Glutamatergic neuron (in vitro differentiated cells): ENCODE measurements around the gene LSM7. TPM values are rescaled to one million over a fixed set of nuclear protein-coding genes. Genes with fewer than 3 reads are reported as not detected.
A peak's percentile ranks its signal among the peaks of the same experiment; 100 is the strongest.
"Not testable (repeated sequence)": the region's sequence is repeated elsewhere in the genome, so short reads cannot be mapped to it uniquely, and the experiment has no call there.

Source experiments
- DNase-seq: peaks from one replicate; pipeline ENCODE4 v3.0.0; 2022
- H3K27ac Mint-ChIP-seq: one replicate; pipeline ENCODE4 v1.8.0; 2020; ENCODE audit warnings: mild to moderate bottlenecking, mixed read lengths, inconsistent platforms; ENCODE audit not compliant: unreplicated experiment
- H3K27me3 Mint-ChIP-seq: one replicate; pipeline ENCODE4 v1.8.0; 2020; ENCODE audit warnings: mild to moderate bottlenecking, moderate library complexity, mixed read lengths, inconsistent platforms; ENCODE audit not compliant: unreplicated experiment
- H3K36me3 Mint-ChIP-seq: one replicate; pipeline ENCODE4 v1.8.0; 2020; ENCODE audit warnings: mild to moderate bottlenecking, mixed read lengths, inconsistent platforms; ENCODE audit not compliant: unreplicated experiment
- H3K4me1 Mint-ChIP-seq: one replicate; pipeline ENCODE4 v1.8.0; 2020; ENCODE audit warnings: mild to moderate bottlenecking, low read depth, mixed read lengths, inconsistent platforms; ENCODE audit not compliant: unreplicated experiment
- H3K4me3 Mint-ChIP-seq: one replicate; pipeline ENCODE4 v1.8.0; 2020; ENCODE audit warnings: mild to moderate bottlenecking, mixed read lengths, inconsistent platforms; ENCODE audit not compliant: unreplicated experiment
- H3K9me3 Mint-ChIP-seq: one replicate; pipeline ENCODE4 v1.8.0; 2020; ENCODE audit warnings: mild to moderate bottlenecking, moderate library complexity, mixed read lengths, inconsistent platforms; ENCODE audit not compliant: unreplicated experiment
- CTCF ChIP-seq: fragments of 200-600 bp; sonication (generic); IDR thresholded peaks from one replicate; pipeline ENCODE4 v1.5.0; 2021; ENCODE audit not compliant: partially characterized antibody, unreplicated experiment
- total RNA-seq: library from RNA; stranded (reverse); fragmentation: NEBNext Ultra II Directional; extraction: Animal tissue kit (Norgen Biotek cat#: 25700); gene quantifications from one replicate; pipeline ENCODE4 v1.2.1, GENCODE V29; 2021; ENCODE audit not compliant: unreplicated experiment

LSM7 gene
- total RNA-seq, 1 donor from 2014 or later, result 105 TPM

GRCh38 chr19:2350656-2351055 is 22.3 kb upstream of the LSM7 start:
- H3K27me3 Mint-ChIP-seq, result no peaks in the 10 kb centered on the region
- no peak for TF ChIP-seq CTCF
- DNase-seq, result no peak

GRCh38 chr19:2349818-2350217 is 21.4 kb upstream of the LSM7 start:
- not testable (repeated sequence) for H3K27me3 Mint-ChIP-seq, H3K9me3 Mint-ChIP-seq, H3K4me1 Mint-ChIP-seq, H3K4me3 Mint-ChIP-seq, H3K36me3 Mint-ChIP-seq, H3K27ac Mint-ChIP-seq, DNase-seq

More at GRCh38 chr19:2350656-2351055, 22.3 kb upstream of the LSM7 start:
- Mint-ChIP-seq H3K4me3 (no peak overlapping the region), H3K4me1 (peaks cover 2% of the 10 kb centered on the region), H3K27ac (no peak overlapping the region), H3K36me3 (no peaks in the 10 kb centered on the region), H3K9me3 (no peaks in the 10 kb centered on the region)

- no peak for TF ChIP-seq CTCF
- H3K4me1 Mint-ChIP-seq, result no peaks in the 10 kb centered on the region
- no peak for DNase-seq
- no peaks in the 10 kb centered on the region for H3K36me3 Mint-ChIP-seq
- no peak overlapping the region for H3K4me3 Mint-ChIP-seq
- no peaks in the 10 kb centered on the region for H3K9me3 Mint-ChIP-seq
- no peaks in the 10 kb centered on the region for H3K27me3 Mint-ChIP-seq
- peak overlapping the region; percentile 48 for H3K27ac Mint-ChIP-seq
Measured at GRCh38 chr19:2345794-2346663, 17.6 kb upstream of the LSM7 start.

GRCh38 chr19:2345076-2345475 is 16.7 kb upstream of the LSM7 start:
- no peak overlapping the region for H3K27ac Mint-ChIP-seq
- no peaks in the 10 kb centered on the region for H3K27me3 Mint-ChIP-seq
- no peak for TF ChIP-seq CTCF
- peak; percentile 7 for DNase-seq
- H3K4me1 Mint-ChIP-seq, result no peaks in the 10 kb centered on the region
- no peaks in the 10 kb centered on the region for H3K9me3 Mint-ChIP-seq
- no peaks in the 10 kb centered on the region for H3K36me3 Mint-ChIP-seq
- no peak overlapping the region for H3K4me3 Mint-ChIP-seq

GRCh38 chr19:2344381-2344870 is 16.0 kb upstream of the LSM7 start:
- H3K9me3 Mint-ChIP-seq, result no peaks in the 10 kb centered on the region
- H3K36me3 Mint-ChIP-seq, result no peaks in the 10 kb centered on the region
- no peak overlapping the region for H3K27ac Mint-ChIP-seq
- H3K4me3 Mint-ChIP-seq, result no peak overlapping the region
- peak; percentile 15 for DNase-seq
- H3K27me3 Mint-ChIP-seq, result no peaks in the 10 kb centered on the region
- H3K4me1 Mint-ChIP-seq, result no peaks in the 10 kb centered on the region
- TF ChIP-seq CTCF, result no peak
